Osteoblast (primary cell): ENCODE results near the gene APEH. TPM values are rescaled to one million over a fixed set of nuclear protein-coding genes. Genes with fewer than 3 reads are reported as not detected.

ENCODE experiments used
- DNase-seq: peaks from one replicate; pipeline ENCODE4 v3.0.0; 2011; ENCODE audit warnings: low spot score, mixed read lengths; ENCODE audit not compliant: insufficient read length; ENCODE audit errors: missing footprints
- H2AFZ ChIP-seq: 2 replicates; pipeline ENCODE4 v1.6.0; 2011; ENCODE audit warnings: mild to moderate bottlenecking, low read length
- H3K27ac ChIP-seq: 2 replicates; pipeline ENCODE4 v1.5.1; 2011; ENCODE audit warnings: mild to moderate bottlenecking, low read depth, low read length, moderate library complexity
- H3K27me3 ChIP-seq: 2 replicates; pipeline ENCODE4 v1.6.0; 2012; ENCODE audit warnings: mild to moderate bottlenecking, control low read depth, inconsistent platforms, low read length, moderate library complexity; ENCODE audit not compliant: insufficient read depth
- H3K36me3 ChIP-seq: 2 replicates; pipeline ENCODE4 v1.5.1; 2011; ENCODE audit warnings: mild to moderate bottlenecking, low read length, control low read depth, moderate library complexity; ENCODE audit not compliant: insufficient read depth
- H3K4me1 ChIP-seq: 2 replicates; pipeline ENCODE4 v1.5.1; 2011; ENCODE audit warnings: mild to moderate bottlenecking, low read length, control low read depth, moderate library complexity; ENCODE audit not compliant: insufficient read depth
- H3K4me2 ChIP-seq: 2 replicates; pipeline ENCODE4 v1.6.0; 2011; ENCODE audit warnings: mild to moderate bottlenecking, low read length; ENCODE audit not compliant: insufficient read depth
- H3K4me3 ChIP-seq: fragments of 200-600 bp; sonication (generic); 3 replicates; pipeline ENCODE4 v1.5.1; 2012; ENCODE audit warnings: mild to moderate bottlenecking, low read length, inconsistent platforms; ENCODE audit not compliant: insufficient read depth
- H3K79me2 ChIP-seq: 2 replicates; pipeline ENCODE4 v1.6.0; 2012; ENCODE audit warnings: mild to moderate bottlenecking, low read length, control low read depth, inconsistent platforms; ENCODE audit not compliant: insufficient read depth
- H3K9me3 ChIP-seq: 2 replicates; pipeline ENCODE4 v1.5.1; 2011; ENCODE audit warnings: low read depth, low read length, control low read depth
- H4K20me1 ChIP-seq: 2 replicates; pipeline ENCODE4 v1.6.0; 2012; ENCODE audit warnings: mild to moderate bottlenecking, low read length, control low read depth; ENCODE audit not compliant: insufficient read depth
- total RNA-seq: library from RNA; depleted of rRNA; stranded (reverse); fragments of >200 nt; gene quantifications from 2 replicates; pipeline ENCODE4 v1.2.3, GENCODE V29; 2012
- TF ChIP-seq, protein P1 (sequence below): IDR thresholded peaks from 2 replicates; pipeline ENCODE4 v1.5.1; 2011; ENCODE audit warnings: mild to moderate bottlenecking, low read depth, low read length, moderate library complexity; ENCODE audit errors: extremely low read depth

Gene APEH
- total RNA-seq, 1 donor: 98.8 TPM

DNA sequence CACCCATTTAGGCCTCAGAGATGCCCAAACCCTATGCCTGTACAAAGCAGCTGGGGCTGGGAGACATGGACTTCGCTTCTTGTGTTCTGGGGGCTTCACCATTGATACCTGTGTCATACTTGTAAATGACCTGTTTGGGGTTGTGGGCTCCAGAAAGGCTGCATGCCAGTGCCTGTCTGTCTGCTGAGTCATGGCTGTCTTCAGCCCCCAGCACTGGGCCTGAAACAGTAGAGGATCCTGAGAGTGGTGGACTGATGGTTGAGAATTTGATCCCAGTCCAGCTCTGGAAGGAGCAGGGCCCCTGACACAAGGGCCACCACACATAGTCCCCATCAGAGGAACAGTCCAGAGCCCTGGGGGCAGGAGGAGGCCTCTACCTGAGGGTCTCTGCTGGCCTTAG, 24.6 kb upstream of the APEH start:
- Histone ChIP-seq H3K4me3 (no peak overlapping the region), H3K9me3 (no peaks in the 10 kb centered on the region), H3K36me3 (no peaks in the 10 kb centered on the region), H3K79me2 (no peaks in the 10 kb centered on the region), H2AFZ (no peak overlapping the region), H4K20me1 (no peaks in the 10 kb centered on the region), H3K27ac (no peak overlapping the region), H3K27me3 (peaks cover under 1% of the 10 kb centered on the region), H3K4me1 (no peaks in the 10 kb centered on the region), H3K4me2 (no peak overlapping the region)
- peak; percentile 67 for DNase-seq
- TF ChIP-seq, protein P1, sequence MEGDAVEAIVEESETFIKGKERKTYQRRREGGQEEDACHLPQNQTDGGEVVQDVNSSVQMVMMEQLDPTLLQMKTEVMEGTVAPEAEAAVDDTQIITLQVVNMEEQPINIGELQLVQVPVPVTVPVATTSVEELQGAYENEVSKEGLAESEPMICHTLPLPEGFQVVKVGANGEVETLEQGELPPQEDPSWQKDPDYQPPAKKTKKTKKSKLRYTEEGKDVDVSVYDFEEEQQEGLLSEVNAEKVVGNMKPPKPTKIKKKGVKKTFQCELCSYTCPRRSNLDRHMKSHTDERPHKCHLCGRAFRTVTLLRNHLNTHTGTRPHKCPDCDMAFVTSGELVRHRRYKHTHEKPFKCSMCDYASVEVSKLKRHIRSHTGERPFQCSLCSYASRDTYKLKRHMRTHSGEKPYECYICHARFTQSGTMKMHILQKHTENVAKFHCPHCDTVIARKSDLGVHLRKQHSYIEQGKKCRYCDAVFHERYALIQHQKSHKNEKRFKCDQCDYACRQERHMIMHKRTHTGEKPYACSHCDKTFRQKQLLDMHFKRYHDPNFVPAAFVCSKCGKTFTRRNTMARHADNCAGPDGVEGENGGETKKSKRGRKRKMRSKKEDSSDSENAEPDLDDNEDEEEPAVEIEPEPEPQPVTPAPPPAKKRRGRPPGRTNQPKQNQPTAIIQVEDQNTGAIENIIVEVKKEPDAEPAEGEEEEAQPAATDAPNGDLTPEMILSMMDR: no peak

DNA sequence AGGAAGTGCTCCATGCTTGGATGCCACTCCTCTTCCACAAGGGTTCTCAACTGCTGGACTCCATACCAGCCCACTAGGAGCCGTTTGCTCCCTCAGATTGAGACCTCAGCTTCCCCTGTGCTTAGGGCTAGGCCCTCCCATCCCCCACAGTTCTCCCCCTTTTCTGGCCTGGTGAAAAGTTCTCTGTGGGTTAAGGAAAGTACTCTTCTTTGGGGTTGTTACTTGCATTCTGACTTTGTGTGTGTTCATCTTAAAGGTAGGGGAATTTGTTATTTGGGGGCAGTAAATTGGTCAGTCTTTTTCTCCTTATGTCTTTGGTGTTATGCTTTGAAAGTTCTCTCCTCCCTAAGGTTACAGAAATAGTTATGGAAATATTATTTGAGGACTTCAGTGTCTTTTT, 24.0 kb upstream of the APEH start:
- no peaks in the 10 kb centered on the region for H3K4me1 ChIP-seq
- TF ChIP-seq, protein P1: no peak
- no peak overlapping the region for H3K4me3 ChIP-seq
- no peak overlapping the region for H2AFZ ChIP-seq
- H3K79me2 ChIP-seq: no peaks in the 10 kb centered on the region
- H4K20me1 ChIP-seq: no peaks in the 10 kb centered on the region
- H3K4me2 ChIP-seq: no peak overlapping the region
- H3K27me3 ChIP-seq: no peaks in the 10 kb centered on the region
- H3K27ac ChIP-seq: no peak overlapping the region
- peak; percentile 79 for DNase-seq
- no peaks in the 10 kb centered on the region for H3K9me3 ChIP-seq
- H3K36me3 ChIP-seq: no peaks in the 10 kb centered on the region

DNA sequence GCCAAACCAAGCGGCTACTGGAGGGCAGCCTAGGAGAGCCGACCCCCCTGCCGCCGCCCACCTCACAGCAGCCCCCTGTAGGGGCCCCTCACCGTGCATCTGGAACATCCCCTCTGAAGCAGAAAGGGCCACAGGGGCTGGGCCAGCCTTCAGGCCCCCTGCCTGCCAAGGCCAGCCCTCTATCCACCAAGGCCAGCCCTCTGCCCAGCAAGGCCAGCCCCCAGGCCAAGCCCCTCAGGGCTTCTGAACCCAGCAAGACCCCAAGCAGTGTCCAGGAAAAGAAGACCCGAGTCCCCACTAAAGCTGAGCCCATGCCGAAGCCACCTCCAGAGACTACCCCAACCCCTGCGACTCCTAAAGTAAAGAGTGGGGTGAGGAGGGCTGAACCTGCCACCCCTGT, 23.5 kb upstream of the APEH start:
- Histone ChIP-seq H3K4me2 (no peak overlapping the region), H3K27ac (no peak overlapping the region), H4K20me1 (no peaks in the 10 kb centered on the region), H3K4me1 (no peaks in the 10 kb centered on the region), H2AFZ (no peak overlapping the region), H3K4me3 (no peak overlapping the region), H3K27me3 (no peaks in the 10 kb centered on the region), H3K79me2 (no peaks in the 10 kb centered on the region), H3K36me3 (no peaks in the 10 kb centered on the region), H3K9me3 (no peaks in the 10 kb centered on the region)
- peak; percentile 52 for DNase-seq
- TF ChIP-seq, protein P1: no peak

GRCh38 chr3:49652218-49652902, 21.8 kb upstream of the APEH start:
- peak; percentile 54 for DNase-seq
- H3K79me2 ChIP-seq: no peaks in the 10 kb centered on the region
- no peak overlapping the region for H2AFZ ChIP-seq
- TF ChIP-seq, protein P1: no peak
- H3K27ac ChIP-seq: no peak overlapping the region
- H3K27me3 ChIP-seq: peaks cover 4% of the 10 kb centered on the region
- no peak overlapping the region for H3K4me2 ChIP-seq
- no peaks in the 10 kb centered on the region for H3K9me3 ChIP-seq
- no peaks in the 10 kb centered on the region for H3K36me3 ChIP-seq
- H3K4me1 ChIP-seq: no peaks in the 10 kb centered on the region
- H4K20me1 ChIP-seq: no peaks in the 10 kb centered on the region
- no peak overlapping the region for H3K4me3 ChIP-seq
